H9 (cell line): ENCODE data around the gene PDE7B. TPM values are rescaled to one million over a fixed set of nuclear protein-coding genes. Genes with fewer than 3 reads are reported as not detected.

Experiments
- DNase-seq: peaks from one replicate; pipeline ENCODE4 v3.0.0-alpha.2; 2017
- H2AFZ ChIP-seq: one replicate; pipeline ENCODE4 v1.6.1; 2013; ENCODE audit warnings: mild to moderate bottlenecking, low read length, control low read depth, moderate library complexity
- H2AK5ac ChIP-seq: 2 replicates; pipeline ENCODE4 v1.6.1; 2013; ENCODE audit warnings: low read length, control low read depth, mixed read lengths; ENCODE audit not compliant: insufficient read length
- H2BK120ac ChIP-seq: one replicate; pipeline ENCODE4 v1.6.1; 2013; ENCODE audit warnings: low read depth, mild to moderate bottlenecking, low read length, control low read depth, inconsistent platforms; ENCODE audit not compliant: poor library complexity, severe bottlenecking
- H2BK12ac ChIP-seq: 2 replicates; pipeline ENCODE4 v1.6.1; 2013; ENCODE audit warnings: low read length, control low read depth, mixed read lengths, low read depth; ENCODE audit not compliant: insufficient read length
- H2BK15ac ChIP-seq: 2 replicates; pipeline ENCODE4 v1.6.1; 2013; ENCODE audit warnings: low read depth, low read length, control low read depth
- H2BK20ac ChIP-seq: one replicate; pipeline ENCODE4 v1.6.1; 2013; ENCODE audit warnings: low read depth, mild to moderate bottlenecking, low read length, control low read depth, inconsistent platforms; ENCODE audit not compliant: poor library complexity, severe bottlenecking
- H2BK5ac ChIP-seq: 2 replicates; pipeline ENCODE4 v1.6.1; 2013; ENCODE audit warnings: low read length, control low read depth, mixed read lengths; ENCODE audit not compliant: insufficient read length
- H3K14ac ChIP-seq: 2 replicates; pipeline ENCODE4 v1.6.1; 2013; ENCODE audit warnings: low read length, control low read depth; ENCODE audit not compliant: insufficient read depth
- H3K18ac ChIP-seq: 2 replicates; pipeline ENCODE4 v1.6.1; 2013; ENCODE audit warnings: low read depth, mild to moderate bottlenecking, mixed read lengths, low read length, control low read depth; ENCODE audit not compliant: insufficient read length
- H3K23ac ChIP-seq: 2 replicates; pipeline ENCODE4 v1.6.1; 2013; ENCODE audit warnings: low read length, control low read depth, mixed read lengths, low read depth; ENCODE audit not compliant: insufficient read length
- H3K23me2 ChIP-seq: 2 replicates; pipeline ENCODE4 v1.6.1; 2013; ENCODE audit warnings: low read depth, mild to moderate bottlenecking, mixed read lengths, low read length, control low read depth; ENCODE audit not compliant: insufficient read length, poor library complexity, severe bottlenecking
- H3K27ac ChIP-seq: 2 replicates; pipeline ENCODE4 v1.5.1; 2013; ENCODE audit warnings: low read length, control low read depth, mixed read lengths, low read depth; ENCODE audit not compliant: insufficient read length
- H3K27me3 ChIP-seq: 2 replicates; pipeline ENCODE4 v1.6.1; 2013; ENCODE audit warnings: low read length, control low read depth, inconsistent platforms; ENCODE audit not compliant: insufficient read depth
- H3K4ac ChIP-seq: 2 replicates; pipeline ENCODE4 v1.6.1; 2013; ENCODE audit warnings: low read depth, mild to moderate bottlenecking, control low read depth, inconsistent platforms, low read length, moderate library complexity
- H3K4me1 ChIP-seq: 2 replicates; pipeline ENCODE4 v1.6.1; 2013; ENCODE audit warnings: low read length, control low read depth, inconsistent platforms; ENCODE audit not compliant: insufficient read depth
- H3K4me2 ChIP-seq: 2 replicates; pipeline ENCODE4 v1.6.1; 2013; ENCODE audit warnings: low read length, control low read depth, mixed read lengths; ENCODE audit not compliant: insufficient read length, insufficient read depth
- H3K56ac ChIP-seq: 2 replicates; pipeline ENCODE4 v1.6.1; 2013; ENCODE audit warnings: low read depth, mild to moderate bottlenecking, mixed read lengths, low read length, control low read depth; ENCODE audit not compliant: insufficient read length
- H3K79me1 ChIP-seq: 2 replicates; pipeline ENCODE4 v1.6.1; 2013; ENCODE audit warnings: low read depth, mild to moderate bottlenecking, moderate library complexity, low read length, control low read depth, inconsistent platforms; ENCODE audit not compliant: insufficient read depth, poor library complexity, severe bottlenecking
- H3K79me2 ChIP-seq: 2 replicates; pipeline ENCODE4 v1.6.1; 2013; ENCODE audit warnings: low read length, control low read depth, inconsistent platforms; ENCODE audit not compliant: insufficient read depth
- H3K9ac ChIP-seq: 2 replicates; pipeline ENCODE4 v1.6.1; 2013; ENCODE audit warnings: low read length, control low read depth, mixed read lengths; ENCODE audit not compliant: insufficient read length; ENCODE audit errors: extremely low read depth
- H3K9me3 ChIP-seq: one replicate; pipeline ENCODE4 v1.6.1; 2013; ENCODE audit warnings: low read depth, low read length, inconsistent platforms; ENCODE audit not compliant: control insufficient read depth
- H3T11ph ChIP-seq: one replicate; pipeline ENCODE4 v1.6.1; 2013; ENCODE audit warnings: mild to moderate bottlenecking, low read length, control low read depth, inconsistent platforms
- H4K20me1 ChIP-seq: one replicate; pipeline ENCODE4 v1.6.1; 2013; ENCODE audit not compliant: control insufficient read depth, insufficient read length, insufficient read depth
- H4K5ac ChIP-seq: 2 replicates; pipeline ENCODE4 v1.6.1; 2013; ENCODE audit warnings: low read depth, mild to moderate bottlenecking, mixed read lengths, low read length, control low read depth; ENCODE audit not compliant: insufficient read length
- H4K8ac ChIP-seq: replicated peaks from 2 replicates; pipeline ENCODE4 v1.6.1; 2013; ENCODE audit warnings: low read length, control low read depth, mixed read lengths, low read depth; ENCODE audit not compliant: insufficient read length
- H4K91ac ChIP-seq: 2 replicates; pipeline ENCODE4 v1.6.1; 2013; ENCODE audit warnings: low read depth, mild to moderate bottlenecking, moderate library complexity, mixed read lengths, low read length, control low read depth; ENCODE audit not compliant: insufficient read length
- H3K27ac Mint-ChIP-seq, 3 experiments: 2 replicates in 2 of 3; 3 replicates in 1 of 3; pipeline ENCODE4 v1.8.0; 2020 to 2021; ENCODE audit warnings: mixed read lengths in 3 of 3, mild to moderate bottlenecking in 1 of 3, moderate library complexity in 1 of 3
- H3K27me3 Mint-ChIP-seq: 2 replicates; pipeline ENCODE4 v1.8.0; 2021; ENCODE audit warnings: low read depth, mild to moderate bottlenecking, moderate library complexity, mixed read lengths
- H3K36me3 Mint-ChIP-seq, 3 experiments: 2 replicates in 2 of 3; 3 replicates in 1 of 3; pipeline ENCODE4 v1.8.0; 2020 to 2021; ENCODE audit warnings: low read depth in 3 of 3, mixed read lengths in 3 of 3; ENCODE audit not compliant: insufficient read depth in 1 of 3
- H3K4me1 Mint-ChIP-seq, 2 experiments: 2 replicates each; pipeline ENCODE4 v1.8.0; 2020; ENCODE audit warnings: mixed read lengths in 2 of 2
- H3K4me3 Mint-ChIP-seq, 2 experiments: 2 replicates in 1 of 2; 3 replicates in 1 of 2; pipeline ENCODE4 v1.8.0; 2020 to 2021; ENCODE audit warnings: mild to moderate bottlenecking in 2 of 2, mixed read lengths in 2 of 2, moderate library complexity in 1 of 2
- H3K9me3 Mint-ChIP-seq, 2 experiments: 2 replicates in 1 of 2; 3 replicates in 1 of 2; pipeline ENCODE4 v1.8.0; 2020; ENCODE audit warnings: mild to moderate bottlenecking in 2 of 2, mixed read lengths in 2 of 2, moderate library complexity in 1 of 2
- CTCF ChIP-seq: fragments of 200-600 bp; sonication (generic); conservative IDR thresholded peaks from 3 replicates; pipeline ENCODE4 v1.8.0; 2021; ENCODE audit warnings: antibody characterized with exemption, mild to moderate bottlenecking
- WGBS: extraction: QIAGEN DNeasy Blood & Tissue Kit; methylation state at CpG from one replicate; pipeline ENCODE4 v1.1.7; 2013; ENCODE audit warnings: missing lambda C conversion rate, low lambda C conversion rate, mixed read lengths; ENCODE audit not compliant: insufficient read length; ENCODE audit errors: extremely low coverage; 5-methylcytosine and 5-hydroxymethylcytosine counted together
- total RNA-seq: library from RNA; stranded (reverse); gene quantifications from 2 replicates; pipeline ENCODE4 v1.2.1, GENCODE V29; 2021

Gene PDE7B
- total RNA-seq, 1 experiment from 2014 or later = not detected

GRCh38 chr6:135985471-135985870, 134.0 kb downstream of the PDE7B start:
- no peak overlapping the region for H3K4ac ChIP-seq
- no peak for DNase-seq
- H3K56ac ChIP-seq = no peak overlapping the region
- H3K9ac ChIP-seq = no peak overlapping the region
- H3K27ac Mint-ChIP-seq = no peak overlapping the region
- H2BK120ac ChIP-seq = no peak overlapping the region
- no peak overlapping the region for H3K18ac ChIP-seq
- no peak overlapping the region for H3T11ph ChIP-seq
- H3K4me1 ChIP-seq = no peaks in the 10 kb centered on the region
- H2BK15ac ChIP-seq = no peak overlapping the region
- H4K5ac ChIP-seq = no peak overlapping the region
- H2BK12ac ChIP-seq = no peak overlapping the region
- H3K27me3 Mint-ChIP-seq = no peaks in the 10 kb centered on the region; the same call in 1 of the 2 replicates
- H4K20me1 ChIP-seq = no peaks in the 10 kb centered on the region
- H3K9me3 ChIP-seq = no peaks in the 10 kb centered on the region
- no peaks in the 10 kb centered on the region; the same call in 1 of the 2 replicates for H3K27me3 ChIP-seq
- no peak overlapping the region for H4K8ac ChIP-seq
- H3K4me1 Mint-ChIP-seq = no peaks in the 10 kb centered on the region
- no peak overlapping the region for H2BK20ac ChIP-seq
- no peak for TF ChIP-seq CTCF
- H2BK5ac ChIP-seq = no peak overlapping the region
- no peaks in the 10 kb centered on the region for H3K36me3 Mint-ChIP-seq
- no peak overlapping the region for H2AFZ ChIP-seq
- no peaks in the 10 kb centered on the region for H3K79me1 ChIP-seq
- H2AK5ac ChIP-seq = no peak overlapping the region
- no peak overlapping the region for H3K4me3 Mint-ChIP-seq
- no peak overlapping the region for H3K14ac ChIP-seq
- H3K23me2 ChIP-seq = no peaks in the 10 kb centered on the region
- no peak overlapping the region for H3K23ac ChIP-seq
- H3K79me2 ChIP-seq = no peaks in the 10 kb centered on the region; the same call in 1 of the 2 replicates
- H3K27ac ChIP-seq = no peak overlapping the region
- no CpG with 5 or more reads among the region's 3 CpGs for WGBS
- peaks cover 0 to 1% of the 10 kb centered on the region in 2 experiments; a peak in 1 of 5 replicates for H3K9me3 Mint-ChIP-seq
- no peak overlapping the region for H4K91ac ChIP-seq
- H3K4me2 ChIP-seq = no peak overlapping the region
